GM12891 (cell line): ENCODE data around the gene RTTN.

Experiments
- PAX5 ChIP-seq: IDR thresholded peaks from 2 replicates; pipeline ENCODE4 v1.6.1; 2011; ENCODE audit warnings: low read length, moderate library complexity, mild to moderate bottlenecking; ENCODE audit not compliant: insufficient read depth, severe bottlenecking
- POLR2A ChIP-seq: IDR thresholded peaks from 2 replicates; pipeline ENCODE4 v1.6.1; 2011; ENCODE audit warnings: low read depth, low read length, control low read depth
- POLR2AphosphoS5 ChIP-seq: IDR thresholded peaks from 2 replicates; pipeline ENCODE4 v1.6.1; 2011; ENCODE audit warnings: low read depth, low read length, control low read depth
- SPI1 ChIP-seq: IDR thresholded peaks from 2 replicates; pipeline ENCODE4 v1.6.1; 2011; ENCODE audit warnings: low read depth, low read length, control low read depth
- TAF1 ChIP-seq: IDR thresholded peaks from 2 replicates; pipeline ENCODE4 v1.6.1; 2011; ENCODE audit warnings: low read depth, low read length, control low read depth

GRCh38 chr18:70085641-70086040 is 119.8 kb downstream of the RTTN start:
- TF ChIP-seq POLR2A (no peak), TAF1 (no peak), SPI1 (no peak), PAX5 (no peak), POLR2AphosphoS5 (no peak)
